Brain microvascular endothelial cell (primary cell): Measurements from ENCODE around the gene CNN3.

Experiments
- DNase-seq: peaks from one replicate; pipeline ENCODE4 v3.0.0-alpha.2; 2020
- H3K27ac ChIP-seq: fragments of 250-450 bp; sonication (Bioruptor Pico); 2 replicates; pipeline ENCODE4 v1.5.1; 2020; ENCODE audit warnings: mild to moderate bottlenecking, moderate library complexity
- H3K27me3 ChIP-seq: fragments of 250-450 bp; sonication (Bioruptor Pico); replicated peaks from 2 replicates; pipeline ENCODE4 v1.5.1; 2020; ENCODE audit warnings: mild to moderate bottlenecking
- H3K36me3 ChIP-seq: fragments of 250-450 bp; sonication (Bioruptor Pico); replicated peaks from 2 replicates; pipeline ENCODE4 v1.5.1; 2020; ENCODE audit warnings: mild to moderate bottlenecking
- H3K4me3 ChIP-seq: 2 replicates; pipeline ENCODE4 v1.5.1; 2011; ENCODE audit warnings: low read depth, mild to moderate bottlenecking, control low read depth, low read length, moderate library complexity
- in situ Hi-C: cut with HindIII; loops from 2 replicates; pipeline ENCODE4 v1.10.0; 2017; ENCODE audit warnings: low sequenced_read_pairs, low pct_ligation_motif_present
- TF ChIP-seq, protein P1 (sequence below): IDR thresholded peaks from 2 replicates; pipeline ENCODE4 v1.5.1; 2011; ENCODE audit warnings: low read depth, mild to moderate bottlenecking, moderate library complexity, low read length, control low read depth, inconsistent platforms; ENCODE audit errors: missing control alignments

CNN3 gene

DNA sequence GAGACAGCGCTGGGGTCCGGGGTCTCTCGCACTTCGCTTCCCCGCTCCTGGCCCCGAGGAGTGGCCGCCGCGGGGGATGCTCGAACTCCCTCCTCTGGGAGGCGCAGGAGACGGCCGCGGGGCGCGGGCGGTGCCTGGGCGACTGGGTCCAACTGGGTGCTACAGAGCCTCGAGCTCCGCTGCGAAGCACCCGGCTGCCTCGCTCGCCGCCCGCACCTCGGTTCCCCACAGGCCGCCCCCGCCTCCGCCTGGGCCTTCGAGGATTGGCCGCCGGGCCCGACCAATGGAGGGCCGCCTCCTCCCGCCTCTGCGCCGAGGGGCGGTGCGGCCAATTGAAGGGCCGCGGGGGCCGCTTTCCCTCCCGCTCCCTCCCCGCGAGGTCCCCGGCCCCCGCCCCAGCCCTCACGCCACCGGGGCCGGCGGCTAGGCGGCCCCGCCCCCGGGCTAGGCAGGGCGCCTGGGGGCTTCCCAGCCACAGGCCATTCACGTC lies at the start of gene CNN3:
Gene CNN3 (minus strand): TSS at position 196 of the 490 bp plus-strand sequence. CDS start 216 bp downstream, outside the sequence.
- Histone ChIP-seq H3K27me3 (no peaks in the 10 kb centered on the region), H3K36me3 (no peaks in the 10 kb centered on the region), H3K27ac (peak within 1 kb of the TSS; percentile 86), H3K4me3 (peak within 1 kb of the TSS; percentile 86)
- DNase-seq = peak; percentile 86
- in situ Hi-C loops = no loop called here
- TF ChIP-seq, protein P1, sequence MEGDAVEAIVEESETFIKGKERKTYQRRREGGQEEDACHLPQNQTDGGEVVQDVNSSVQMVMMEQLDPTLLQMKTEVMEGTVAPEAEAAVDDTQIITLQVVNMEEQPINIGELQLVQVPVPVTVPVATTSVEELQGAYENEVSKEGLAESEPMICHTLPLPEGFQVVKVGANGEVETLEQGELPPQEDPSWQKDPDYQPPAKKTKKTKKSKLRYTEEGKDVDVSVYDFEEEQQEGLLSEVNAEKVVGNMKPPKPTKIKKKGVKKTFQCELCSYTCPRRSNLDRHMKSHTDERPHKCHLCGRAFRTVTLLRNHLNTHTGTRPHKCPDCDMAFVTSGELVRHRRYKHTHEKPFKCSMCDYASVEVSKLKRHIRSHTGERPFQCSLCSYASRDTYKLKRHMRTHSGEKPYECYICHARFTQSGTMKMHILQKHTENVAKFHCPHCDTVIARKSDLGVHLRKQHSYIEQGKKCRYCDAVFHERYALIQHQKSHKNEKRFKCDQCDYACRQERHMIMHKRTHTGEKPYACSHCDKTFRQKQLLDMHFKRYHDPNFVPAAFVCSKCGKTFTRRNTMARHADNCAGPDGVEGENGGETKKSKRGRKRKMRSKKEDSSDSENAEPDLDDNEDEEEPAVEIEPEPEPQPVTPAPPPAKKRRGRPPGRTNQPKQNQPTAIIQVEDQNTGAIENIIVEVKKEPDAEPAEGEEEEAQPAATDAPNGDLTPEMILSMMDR = peak; percentile 9

DNA sequence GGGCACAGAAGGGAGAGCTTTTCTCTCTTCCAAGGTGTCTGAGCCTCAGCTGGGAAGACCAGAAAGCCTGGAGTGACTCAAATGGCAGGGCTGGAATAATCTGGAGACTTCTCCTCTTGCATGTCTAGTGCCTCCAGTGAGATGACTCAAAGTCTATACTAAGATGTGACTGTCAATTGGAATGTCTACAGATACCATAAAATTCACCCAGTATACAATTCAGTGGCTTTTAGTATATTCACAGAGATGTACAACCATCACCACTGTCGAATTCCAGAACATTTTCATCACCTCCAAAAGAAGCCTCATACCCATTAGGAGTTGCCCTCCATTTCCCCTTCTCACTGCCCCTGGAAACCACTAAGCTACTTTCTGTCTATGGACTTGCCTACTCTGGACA lies 47.9 kb upstream of the CNN3 start:
- peak overlapping the region; percentile 73 for H3K27ac ChIP-seq
- no peaks in the 10 kb centered on the region for H3K36me3 ChIP-seq
- H3K27me3 ChIP-seq = no peaks in the 10 kb centered on the region
- in situ Hi-C loops = no loop called here
- H3K4me3 ChIP-seq = no peak overlapping the region
- peak; percentile 89 for DNase-seq
- TF ChIP-seq, protein P1 = no peak

DNA sequence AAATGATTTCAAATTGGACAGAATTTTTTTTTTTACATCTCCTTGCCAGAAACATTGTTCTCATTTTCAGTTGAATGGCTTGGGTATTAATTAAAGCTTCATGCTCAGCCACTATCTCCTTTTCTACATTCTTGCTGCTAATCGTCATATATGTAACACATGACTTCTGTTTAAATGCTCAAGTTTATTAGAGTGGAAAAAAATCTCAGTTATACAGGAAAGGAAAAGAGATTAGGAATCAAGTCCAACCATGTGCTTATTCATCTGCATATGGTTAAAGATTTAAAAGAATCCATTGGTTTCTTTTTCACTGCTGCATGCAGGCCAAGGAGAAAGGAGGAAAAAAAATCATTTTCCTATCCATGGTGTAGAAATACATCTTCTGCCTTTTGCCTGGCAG lies 47.3 kb upstream of the CNN3 start:
- H3K27ac ChIP-seq = peak overlapping the region; percentile 73
- TF ChIP-seq, protein P1 = no peak

DNA sequence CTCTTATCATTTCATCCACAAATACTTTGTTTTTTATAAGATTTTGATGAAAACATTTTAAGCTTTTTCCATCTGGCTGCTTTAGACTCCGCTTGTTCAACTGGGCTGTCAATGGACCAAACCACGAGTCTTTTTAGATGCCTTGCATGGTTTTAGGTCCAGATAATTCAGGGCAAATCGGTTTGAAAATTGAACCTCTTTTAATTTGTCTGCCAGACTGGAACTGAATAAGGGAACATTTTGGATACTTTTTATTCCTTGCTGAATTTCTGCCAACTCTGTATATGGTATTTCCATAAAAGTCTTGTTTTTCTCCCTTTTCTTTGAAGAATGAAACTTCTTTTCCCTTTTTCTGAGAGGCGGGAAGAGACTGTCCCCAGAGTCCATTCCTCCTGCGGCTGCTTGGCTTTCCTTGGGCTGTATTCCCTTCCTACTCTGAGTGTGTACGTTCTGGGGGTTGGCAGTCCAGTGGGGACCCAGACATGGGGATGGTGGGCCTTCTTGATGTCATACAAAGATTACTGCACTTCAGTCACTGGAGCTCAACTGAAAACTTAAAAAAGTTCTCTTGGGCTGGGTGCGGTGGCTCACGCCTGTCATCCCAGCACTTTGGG lies 46.5 kb upstream of the CNN3 start:
- no peaks in the 10 kb centered on the region for H3K36me3 ChIP-seq
- in situ Hi-C loops = no loop called here
- H3K4me3 ChIP-seq = no peak overlapping the region
- H3K27ac ChIP-seq = no peak overlapping the region
- H3K27me3 ChIP-seq = no peaks in the 10 kb centered on the region
- TF ChIP-seq, protein P1 = no peak
- no peak for DNase-seq

More for the DNA sequence above, 47.3 kb upstream of the CNN3 start:
- Histone ChIP-seq H3K4me3 (no peak overlapping the region), H3K36me3 (no peaks in the 10 kb centered on the region), H3K27me3 (no peaks in the 10 kb centered on the region)
- in situ Hi-C loops = no loop called here
- no peak for DNase-seq

DNA sequence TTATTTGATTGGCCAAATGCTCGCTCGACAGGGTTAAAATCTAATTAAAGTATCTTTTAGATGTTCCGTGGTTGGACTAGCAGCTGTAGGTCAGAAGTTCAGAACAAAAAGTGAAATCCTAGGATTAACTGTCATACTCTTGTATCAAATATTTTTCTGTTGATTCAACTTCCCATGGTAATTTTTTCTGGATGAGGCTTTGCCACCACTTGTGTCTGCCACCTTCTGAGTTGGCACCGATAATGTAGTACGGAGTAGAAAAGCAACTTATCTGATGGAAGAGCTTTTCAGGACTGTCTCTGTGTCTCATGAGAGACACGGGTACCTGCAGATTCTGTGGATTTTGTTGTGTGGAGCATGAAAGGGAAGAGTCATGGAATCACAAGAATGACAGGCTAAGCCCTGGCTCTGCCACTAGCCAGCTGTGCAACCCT lies 44.6 kb upstream of the CNN3 start:
- no peaks in the 10 kb centered on the region for H3K36me3 ChIP-seq
- H3K4me3 ChIP-seq = no peak overlapping the region
- DNase-seq = peak; percentile 41
- H3K27ac ChIP-seq = peak overlapping the region; percentile 46
- H3K27me3 ChIP-seq = no peaks in the 10 kb centered on the region
- in situ Hi-C loops = no loop called here
- TF ChIP-seq, protein P1 = no peak

DNA sequence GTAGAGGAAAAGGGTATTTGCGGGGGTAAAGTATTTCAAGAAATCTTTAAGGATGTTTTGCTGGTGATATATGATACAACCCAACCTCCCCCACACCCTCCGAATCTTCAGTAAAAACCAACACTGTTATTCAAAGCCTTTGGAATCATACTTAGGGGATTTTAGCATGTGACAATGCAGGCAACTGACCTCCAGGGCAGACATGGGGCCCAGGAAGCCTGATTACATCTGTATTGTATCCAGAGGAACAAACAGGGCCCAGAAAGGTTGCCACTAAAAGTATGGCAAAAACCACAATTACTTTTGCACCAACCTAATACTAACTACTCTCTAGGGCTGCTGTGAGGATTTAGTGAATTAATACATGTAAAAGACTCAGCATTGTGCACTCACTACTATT lies 43.9 kb upstream of the CNN3 start:
- Histone ChIP-seq H3K36me3 (no peaks in the 10 kb centered on the region), H3K4me3 (no peak overlapping the region), H3K27me3 (no peaks in the 10 kb centered on the region), H3K27ac (peak overlapping the region; percentile 46)
- DNase-seq = no peak
- TF ChIP-seq, protein P1 = no peak
- in situ Hi-C loops = no loop called here
